HG02571 (cell line): Measurements from ENCODE around the gene LCE1C.

Experiments
- ATAC-seq: cut with Tn5 transposase; IDR thresholded peaks from one replicate; pipeline ENCODE4 v1.9.1; 2021; ENCODE audit warnings: mild to moderate bottlenecking, moderate library complexity; ENCODE audit not compliant: unreplicated experiment

LCE1C gene

DNA sequence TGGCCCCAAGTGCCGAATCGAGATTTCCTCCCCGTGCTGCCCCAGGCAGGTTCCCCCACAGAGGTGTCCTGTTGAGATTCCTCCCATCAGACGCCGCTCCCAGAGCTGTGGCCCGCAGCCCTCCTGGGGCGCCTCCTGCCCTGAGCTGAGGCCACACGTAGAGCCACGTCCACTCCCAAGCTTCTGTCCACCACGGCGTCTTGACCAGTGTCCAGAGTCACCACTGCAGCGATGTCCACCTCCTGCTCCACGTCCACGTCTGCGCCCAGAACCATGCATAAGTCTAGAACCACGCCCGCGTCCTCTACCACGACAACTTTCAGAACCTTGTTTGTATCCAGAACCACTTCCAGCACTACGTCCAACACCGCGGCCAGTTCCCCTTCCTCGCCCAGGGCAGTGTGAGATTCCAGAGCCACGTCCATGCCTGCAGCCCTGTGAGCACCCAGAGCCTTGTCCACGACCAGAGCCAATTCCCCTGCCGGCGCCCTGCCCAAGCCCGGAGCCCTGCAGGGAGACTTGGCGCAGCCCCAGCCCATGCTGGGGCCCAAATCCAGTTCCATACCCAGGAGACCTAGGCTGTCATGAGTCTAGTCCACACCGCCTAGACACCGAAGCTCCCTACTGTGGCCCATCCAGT is 45.8 kb downstream of the LCE1C start:
- no peak for ATAC-seq

DNA sequence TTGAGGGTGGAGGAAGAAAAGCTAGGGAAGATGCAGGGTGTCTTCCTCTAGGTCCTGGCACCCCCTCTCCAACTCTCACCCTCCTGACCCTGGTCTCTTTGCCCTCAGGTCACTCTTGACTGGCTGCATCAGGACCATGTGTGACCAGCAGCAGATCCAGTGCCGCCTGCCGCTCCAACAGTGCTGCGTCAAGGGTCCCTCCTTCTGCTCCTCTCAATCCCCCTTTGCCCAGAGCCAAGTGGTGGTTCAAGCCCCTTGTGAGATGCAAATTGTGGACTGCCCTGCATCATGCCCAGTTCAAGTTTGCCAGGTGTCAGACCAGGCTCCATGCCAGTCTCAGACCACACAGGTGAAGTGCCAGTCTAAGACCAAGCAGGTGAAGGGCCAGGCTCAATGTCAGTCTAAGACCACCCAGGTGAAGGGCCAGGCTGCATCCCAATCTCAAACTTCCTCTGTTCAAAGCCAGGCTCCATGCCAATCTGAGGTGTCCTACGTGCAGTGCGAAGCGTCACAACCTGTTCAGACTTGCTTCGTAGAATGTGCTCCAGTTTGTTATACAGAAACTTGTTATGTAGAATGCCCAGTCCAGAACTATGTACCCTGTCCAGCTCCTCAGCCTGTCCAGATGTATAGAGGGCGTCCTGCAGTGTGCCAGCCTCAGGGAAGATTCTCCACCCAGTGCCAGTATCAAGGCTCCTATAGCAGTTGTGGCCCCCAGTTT is 46.8 kb downstream of the LCE1C start:
- no peak for ATAC-seq

DNA sequence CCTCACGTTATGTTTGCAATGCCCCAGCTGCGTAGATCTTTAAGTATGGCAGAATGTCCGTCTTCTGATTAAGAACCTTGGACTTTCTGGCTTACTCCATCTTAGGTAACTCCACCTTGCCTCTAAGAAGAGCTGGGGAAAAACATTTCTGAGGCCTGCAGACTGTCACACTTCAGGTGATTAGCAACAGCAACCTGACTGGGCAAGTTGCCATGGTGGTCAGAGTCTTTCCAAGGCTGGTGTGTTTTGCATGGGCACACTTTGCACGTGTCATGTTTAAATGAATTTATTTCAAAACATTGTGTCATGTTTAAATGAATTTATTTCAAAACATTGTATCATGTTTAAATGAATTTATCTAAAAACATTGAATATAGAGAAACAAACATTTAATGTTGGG is 47.8 kb downstream of the LCE1C start:
- ATAC-seq = no peak

DNA sequence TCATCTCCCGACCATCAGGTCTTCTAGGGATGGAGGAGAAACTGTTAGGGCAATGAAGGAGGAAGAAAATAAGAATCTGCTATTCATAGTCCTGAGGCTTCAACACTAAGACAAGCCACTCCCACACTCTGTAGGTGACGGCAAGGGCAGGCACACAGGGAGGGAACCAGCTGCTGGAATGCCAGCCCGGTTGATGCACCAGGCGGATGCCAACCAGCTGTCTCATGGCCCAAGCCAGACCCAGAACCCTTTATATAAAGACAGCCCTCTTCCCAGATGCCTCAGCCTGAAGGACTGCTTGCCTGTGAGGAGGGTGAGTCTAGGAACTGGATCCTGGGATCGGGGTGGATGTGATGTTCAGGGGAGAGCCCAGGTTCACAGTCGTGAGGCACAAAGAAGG is 48.7 kb downstream of the LCE1C start, which contains the start of gene KPRP:
Gene KPRP, plus strand, starts transcription at position 279 of the 400 bp plus-strand sequence. CDS start 1,564 bp downstream, outside the sequence.
- no peak for ATAC-seq

DNA sequence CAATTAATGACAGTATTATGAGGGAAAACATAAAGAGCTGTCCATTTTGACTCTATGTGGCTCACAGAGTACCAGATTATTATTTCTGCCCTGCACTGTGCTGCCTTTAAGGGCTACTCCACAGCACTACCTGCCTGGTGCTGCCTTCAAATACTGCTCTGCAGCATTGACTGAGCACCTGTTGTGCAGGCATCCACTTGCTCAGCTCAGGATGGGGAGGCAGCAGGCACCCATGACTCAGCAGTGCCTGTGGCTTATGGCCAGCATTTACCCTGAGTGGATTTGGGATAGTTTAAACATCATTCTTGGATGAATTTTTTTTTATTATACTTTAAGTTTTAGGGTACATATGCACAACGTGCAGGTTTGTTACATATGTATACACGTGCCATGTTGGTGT is 49.6 kb downstream of the LCE1C start:
- no peak for ATAC-seq
